IMR-90 (cell line): ENCODE results near the gene WDR70. TPM values are rescaled to one million over a fixed set of nuclear protein-coding genes. Genes with fewer than 3 reads are reported as not detected.

Experiments
- ATAC-seq: fragments of 200-7000 bp; cut with Tn5 transposase; 2 replicates; pipeline ENCODE4 v1.9.1; 2020; ENCODE audit warnings: low read depth, mild to moderate bottlenecking, moderate library complexity
- BruUV-seq: library from RNA; stranded (reverse); fragments of 400-500 nt; replicated peaks from 2 replicates; lab custom pipeline; 2021; lab: Mats Ljungman, UMichigan
- CTCF ChIA-PET: fragments of 300-600 bp; formaldehyde crosslinking; extraction: SDS; loops from one replicate; lab custom pipeline; 2021; ENCODE audit warnings: antibody characterized with exemption; lab: Yijun Ruan, JAX
- POLR2A ChIA-PET: fragments of 300-600 bp; sonication (Branson Sonifier 250); formaldehyde crosslinking; loops from one replicate; lab custom pipeline; 2022; ENCODE audit warnings: antibody characterized with exemption; ENCODE audit not compliant: unreplicated experiment; lab: Charles Lee
- DNase-seq: peaks from one replicate; pipeline ENCODE4 v3.0.0; 2013
- H2AFZ ChIP-seq: replicated peaks from 2 replicates; pipeline ENCODE3; 2013; ENCODE audit warnings: low read length, mild to moderate bottlenecking; ENCODE audit not compliant: poor library complexity
- H2AK5ac ChIP-seq: 2 replicates; pipeline ENCODE4 v1.6.1; 2013; ENCODE audit warnings: low read depth, low read length, inconsistent platforms
- H2AK9ac ChIP-seq: replicated peaks from 2 replicates; pipeline ENCODE3; 2013; ENCODE audit warnings: mild to moderate bottlenecking, low read depth, low read length, moderate library complexity; ENCODE audit not compliant: poor library complexity
- H2BK120ac ChIP-seq: 2 replicates; pipeline ENCODE4 v1.6.1; 2013; ENCODE audit warnings: low read depth, low read length, inconsistent platforms
- H2BK15ac ChIP-seq: 3 replicates; pipeline ENCODE4 v1.6.1; 2013; ENCODE audit warnings: low read depth, low read length, inconsistent platforms
- H2BK20ac ChIP-seq: 2 replicates; pipeline ENCODE4 v1.6.1; 2013; ENCODE audit warnings: low read depth, mild to moderate bottlenecking, inconsistent platforms, low read length, moderate library complexity
- H2BK5ac ChIP-seq: 2 replicates; pipeline ENCODE4 v1.6.1; 2013; ENCODE audit warnings: mild to moderate bottlenecking, low read depth, low read length, inconsistent platforms; ENCODE audit not compliant: poor library complexity, severe bottlenecking
- H3K14ac ChIP-seq: replicated peaks from 2 replicates; pipeline ENCODE4 v1.6.1; 2013; ENCODE audit warnings: low read depth, low read length, inconsistent platforms
- H3K18ac ChIP-seq: 2 replicates; pipeline ENCODE4 v1.6.1; 2013; ENCODE audit warnings: low read depth, low read length, control low read depth
- H3K23ac ChIP-seq: 2 replicates; pipeline ENCODE4 v1.6.1; 2013; ENCODE audit warnings: low read depth, low read length, inconsistent platforms
- H3K27ac ChIP-seq: 2 replicates; pipeline ENCODE4 v1.5.1; 2013; ENCODE audit warnings: mild to moderate bottlenecking, control low read depth, low read length; ENCODE audit not compliant: insufficient read depth
- H3K27me3 ChIP-seq: 2 replicates; pipeline ENCODE4 v1.6.1; 2013; ENCODE audit warnings: low read length; ENCODE audit not compliant: control insufficient read depth, insufficient read depth
- H3K36me3 ChIP-seq: 2 replicates; pipeline ENCODE4 v1.6.1; 2013; ENCODE audit warnings: low read length, mixed read lengths; ENCODE audit not compliant: control insufficient read depth, insufficient read depth
- H3K4ac ChIP-seq: 2 replicates; pipeline ENCODE4 v1.6.1; 2013; ENCODE audit warnings: low read depth, low read length, inconsistent platforms
- H3K4me1 ChIP-seq: 2 replicates; pipeline ENCODE4 v1.6.1; 2013; ENCODE audit warnings: low read length, mixed read lengths; ENCODE audit not compliant: control insufficient read depth, insufficient read depth
- H3K4me2 ChIP-seq: 2 replicates; pipeline ENCODE4 v1.6.1; 2013; ENCODE audit warnings: low read depth, mild to moderate bottlenecking, control low read depth, low read length, moderate library complexity
- H3K4me3 ChIP-seq: 2 replicates; pipeline ENCODE4 v1.5.1; 2013; ENCODE audit warnings: low read depth, mild to moderate bottlenecking, control low read depth, low read length, moderate library complexity; ENCODE audit not compliant: insufficient read depth
- H3K56ac ChIP-seq: 2 replicates; pipeline ENCODE4 v1.6.1; 2013; ENCODE audit warnings: low read length, inconsistent platforms; ENCODE audit not compliant: insufficient read depth; ENCODE audit errors: extremely low read depth
- H3K79me1 ChIP-seq, 2 experiments: 2 replicates each; pipeline ENCODE4 v1.6.1; 2013; ENCODE audit warnings: low read length in 2 of 2, inconsistent platforms in 1 of 2, low read depth in 1 of 2
- H3K9ac ChIP-seq: 2 replicates; pipeline ENCODE4 v1.6.1; 2013; ENCODE audit warnings: low read depth, low read length, control low read depth
- H3K9me1 ChIP-seq: 2 replicates; pipeline ENCODE4 v1.6.1; 2013; ENCODE audit warnings: low read length, inconsistent platforms; ENCODE audit not compliant: insufficient read depth
- H3K9me3 ChIP-seq: 2 replicates; pipeline ENCODE4 v1.6.1; 2013; ENCODE audit warnings: low read length; ENCODE audit not compliant: control insufficient read depth, insufficient read depth
- H4K20me1 ChIP-seq: 2 replicates; pipeline ENCODE4 v1.6.1; 2013; ENCODE audit warnings: low read length, inconsistent platforms; ENCODE audit not compliant: insufficient read depth
- H4K5ac ChIP-seq: 2 replicates; pipeline ENCODE4 v1.6.1; 2013; ENCODE audit warnings: mild to moderate bottlenecking, low read depth, low read length, control low read depth
- H4K8ac ChIP-seq, 2 experiments: 2 replicates each; pipeline ENCODE4 v1.6.1; 2013; ENCODE audit warnings: low read depth in 2 of 2, low read length in 2 of 2, control low read depth in 1 of 2, inconsistent platforms in 1 of 2
- H4K91ac ChIP-seq: 2 replicates; pipeline ENCODE4 v1.6.1; 2013; ENCODE audit warnings: low read depth, low read length, inconsistent platforms; ENCODE audit not compliant: insufficient read depth
- BHLHE40 ChIP-seq: fragments of 150-350 bp; IDR thresholded peaks from 2 replicates; pipeline ENCODE4 v1.6.1; 2016; ENCODE audit warnings: mild to moderate bottlenecking, low read depth, low read length
- FOS ChIP-seq: fragments of 150-350 bp; IDR thresholded peaks from 2 replicates; pipeline ENCODE4 v1.6.1; 2016; ENCODE audit warnings: low read depth, low read length
- MAFK ChIP-seq: IDR thresholded peaks from 2 replicates; pipeline ENCODE4 v1.6.1; 2012; ENCODE audit warnings: low read depth, low read length, improper control_type of control experiment
- MAZ ChIP-seq: IDR thresholded peaks from 2 replicates; pipeline ENCODE4 v1.6.1; 2012; ENCODE audit warnings: low read depth, mild to moderate bottlenecking, low read length, improper control_type of control experiment, moderate library complexity, borderline replicate concordance
- MXI1 ChIP-seq: IDR thresholded peaks from 2 replicates; pipeline ENCODE4 v1.6.1; 2012; ENCODE audit warnings: low read depth, mild to moderate bottlenecking, low read length, moderate library complexity, borderline replicate concordance
- NFE2L2 ChIP-seq: fragments of 150-350 bp; IDR thresholded peaks from 2 replicates; pipeline ENCODE4 v1.6.1; 2016; ENCODE audit warnings: low read depth, mild to moderate bottlenecking, low read length
- RAD21 ChIP-seq: IDR thresholded peaks from 2 replicates; pipeline ENCODE4 v1.6.1; 2012; ENCODE audit warnings: low read length, improper control_type of control experiment
- RCOR1 ChIP-seq: IDR thresholded peaks from 2 replicates; pipeline ENCODE4 v1.6.1; 2012; ENCODE audit warnings: mild to moderate bottlenecking, low read length, improper control_type of control experiment; ENCODE audit not compliant: insufficient replicate concordance
- SMC3 ChIP-seq: fragments of 150-350 bp; IDR thresholded peaks from 2 replicates; pipeline ENCODE4 v1.6.1; 2016; ENCODE audit warnings: low read depth, mild to moderate bottlenecking, antibody characterized with exemption, low read length, moderate library complexity
- WGBS, 2 experiments: methylation state at CpG; one replicate each; pipeline versions ENCODE4 v1.1.5 to v1.1.7; 2013; ENCODE audit warnings: missing lambda C conversion rate in 2 of 2; ENCODE audit not compliant: insufficient read length in 1 of 2; ENCODE audit errors: extremely low coverage in 2 of 2; 5-methylcytosine and 5-hydroxymethylcytosine counted together
- dilution Hi-C: fragments of 300-500 bp; cut with HindIII; formaldehyde crosslinking; loops from one replicate; pipeline ENCODE4 v1.14.3; 2018; ENCODE audit warnings: low sequenced_read_pairs; ENCODE audit not compliant: unreplicated experiment
- in situ Hi-C: fragments of 300-500 bp; cut with MboI; formaldehyde crosslinking; loops from 3 replicates; pipeline ENCODE4 v1.14.3; 2019; ENCODE audit warnings: low sequenced_read_pairs, inconsistent platforms, mixed read lengths
- intact Hi-C: fragments of 100-400 bp; cut with micrococcal nuclease; formaldehyde crosslinking; loops from 2 replicates; pipeline ENCODE4 v1.10.0; 2022
- polyA plus RNA-seq, 3 experiments: library from polyadenylated mRNA; depleted of rRNA; stranded (reverse); fragments of >200 nt; gene quantifications; 2 replicates each; pipeline ENCODE4 v1.2.3, GENCODE V29; 2012; ENCODE audit warnings: low replicate concordance in 1 of 3
- total RNA-seq: library from RNA; depleted of rRNA; stranded (reverse); fragments of >200 nt; gene quantifications from 2 replicates; pipeline ENCODE4 v1.2.3, GENCODE V29; 2012
- TF ChIP-seq, protein P1 (sequence below): fragments of 150-350 bp; IDR thresholded peaks from 2 replicates; pipeline ENCODE4 v1.6.1; 2017; ENCODE audit warnings: mild to moderate bottlenecking, antibody characterized with exemption, low read length, low read depth
- TF ChIP-seq, protein P2 (sequence below): conservative IDR thresholded peaks from 2 replicates; pipeline ENCODE4 v1.5.1; 2012; ENCODE audit warnings: mild to moderate bottlenecking, low read depth, low read length, improper control_type of control experiment
- TF ChIP-seq, protein P3 (sequence below): fragments of 150-350 bp; IDR thresholded peaks from 2 replicates; pipeline ENCODE4 v1.6.1; 2016; ENCODE audit warnings: low read depth, mild to moderate bottlenecking, low read length, moderate library complexity, borderline replicate concordance

The WDR70 gene
- total and polyA plus RNA-seq, 2 of the 4 experiments (the other 2 are of a cell fraction): 16.7 to 29.9 TPM

DNA sequence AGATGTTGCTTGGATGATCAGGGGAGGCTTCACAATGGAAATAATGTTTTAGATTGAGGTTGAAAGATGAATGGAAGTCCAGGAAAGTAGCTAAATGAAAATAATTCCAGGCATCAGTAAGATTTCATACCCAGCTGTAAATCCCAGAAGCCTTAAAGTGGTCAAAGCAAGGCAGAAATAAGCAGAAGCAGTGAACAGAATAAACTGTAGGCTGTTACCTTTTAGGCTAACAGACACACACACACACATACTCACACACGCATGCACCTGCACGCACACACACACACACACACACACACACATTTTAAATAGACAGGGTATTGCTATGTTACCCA lies 175.3 kb downstream of the WDR70 start:
- H2BK15ac ChIP-seq: no peak overlapping the region
- DNase-seq (no peak), ATAC-seq (no peak)
- no peaks in the 10 kb centered on the region for H3K9me3 ChIP-seq
- peaks cover 7% of the 10 kb centered on the region; the same call in 1 of the 2 replicates for H3K4me1 ChIP-seq
- H3K79me1 ChIP-seq: peaks cover 2 to 13% of the 10 kb centered on the region in 2 experiments; a peak in 1 of 4 replicates
- no peak overlapping the region for H3K4me2 ChIP-seq
- TF ChIP-seq MAFK: no peak
- TF ChIP-seq RCOR1: no peak
- TF ChIP-seq, protein P1, sequence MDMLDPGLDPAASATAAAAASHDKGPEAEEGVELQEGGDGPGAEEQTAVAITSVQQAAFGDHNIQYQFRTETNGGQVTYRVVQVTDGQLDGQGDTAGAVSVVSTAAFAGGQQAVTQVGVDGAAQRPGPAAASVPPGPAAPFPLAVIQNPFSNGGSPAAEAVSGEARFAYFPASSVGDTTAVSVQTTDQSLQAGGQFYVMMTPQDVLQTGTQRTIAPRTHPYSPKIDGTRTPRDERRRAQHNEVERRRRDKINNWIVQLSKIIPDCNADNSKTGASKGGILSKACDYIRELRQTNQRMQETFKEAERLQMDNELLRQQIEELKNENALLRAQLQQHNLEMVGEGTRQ: no peak
- no peak for TF ChIP-seq BHLHE40
- TF ChIP-seq MAZ: no peak
- TF ChIP-seq SMC3: no peak
- TF ChIP-seq, protein P2, sequence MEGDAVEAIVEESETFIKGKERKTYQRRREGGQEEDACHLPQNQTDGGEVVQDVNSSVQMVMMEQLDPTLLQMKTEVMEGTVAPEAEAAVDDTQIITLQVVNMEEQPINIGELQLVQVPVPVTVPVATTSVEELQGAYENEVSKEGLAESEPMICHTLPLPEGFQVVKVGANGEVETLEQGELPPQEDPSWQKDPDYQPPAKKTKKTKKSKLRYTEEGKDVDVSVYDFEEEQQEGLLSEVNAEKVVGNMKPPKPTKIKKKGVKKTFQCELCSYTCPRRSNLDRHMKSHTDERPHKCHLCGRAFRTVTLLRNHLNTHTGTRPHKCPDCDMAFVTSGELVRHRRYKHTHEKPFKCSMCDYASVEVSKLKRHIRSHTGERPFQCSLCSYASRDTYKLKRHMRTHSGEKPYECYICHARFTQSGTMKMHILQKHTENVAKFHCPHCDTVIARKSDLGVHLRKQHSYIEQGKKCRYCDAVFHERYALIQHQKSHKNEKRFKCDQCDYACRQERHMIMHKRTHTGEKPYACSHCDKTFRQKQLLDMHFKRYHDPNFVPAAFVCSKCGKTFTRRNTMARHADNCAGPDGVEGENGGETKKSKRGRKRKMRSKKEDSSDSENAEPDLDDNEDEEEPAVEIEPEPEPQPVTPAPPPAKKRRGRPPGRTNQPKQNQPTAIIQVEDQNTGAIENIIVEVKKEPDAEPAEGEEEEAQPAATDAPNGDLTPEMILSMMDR: no peak
- TF ChIP-seq RAD21: no peak
- TF ChIP-seq FOS: no peak
- TF ChIP-seq MXI1: no peak
- no peak for TF ChIP-seq NFE2L2
- TF ChIP-seq, protein P3, sequence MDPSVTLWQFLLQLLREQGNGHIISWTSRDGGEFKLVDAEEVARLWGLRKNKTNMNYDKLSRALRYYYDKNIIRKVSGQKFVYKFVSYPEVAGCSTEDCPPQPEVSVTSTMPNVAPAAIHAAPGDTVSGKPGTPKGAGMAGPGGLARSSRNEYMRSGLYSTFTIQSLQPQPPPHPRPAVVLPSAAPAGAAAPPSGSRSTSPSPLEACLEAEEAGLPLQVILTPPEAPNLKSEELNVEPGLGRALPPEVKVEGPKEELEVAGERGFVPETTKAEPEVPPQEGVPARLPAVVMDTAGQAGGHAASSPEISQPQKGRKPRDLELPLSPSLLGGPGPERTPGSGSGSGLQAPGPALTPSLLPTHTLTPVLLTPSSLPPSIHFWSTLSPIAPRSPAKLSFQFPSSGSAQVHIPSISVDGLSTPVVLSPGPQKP: no peak
- no peak overlapping the region for H2AFZ ChIP-seq
- CTCF ChIA-PET: interaction anchor here (0.7 to 1.0 kb wide), 2 partner anchors 141 to 232 kb away, joined by 4 read pairs; no protein-coding TSS in a partner anchor
- no peaks in the 10 kb centered on the region for H3K9me1 ChIP-seq
- POLR2A ChIA-PET: no interaction called here
- in situ Hi-C loops (no loop called here), dilution Hi-C loops (no loop called here), intact Hi-C loops (no loop called here)
- H3K14ac ChIP-seq: no peak overlapping the region
- no peak overlapping the region; the same call in 1 of the 2 replicates for H3K18ac ChIP-seq
- no peak overlapping the region for H3K4ac ChIP-seq
- H3K27me3 ChIP-seq: no peaks in the 10 kb centered on the region
- no peak overlapping the region for H2BK5ac ChIP-seq
- no peak overlapping the region for H3K9ac ChIP-seq
- H2BK20ac ChIP-seq: no peak overlapping the region
- 0 out of 2 replicates have a peak overlapping the region, but pooled peaks have one; percentile 4 for H2AK5ac ChIP-seq
- no peak overlapping the region for H2BK120ac ChIP-seq
- no peak overlapping the region for H4K8ac ChIP-seq
- no TSS peak for BruUV-seq
- no peaks in the 10 kb centered on the region for H3K36me3 ChIP-seq
- no peaks in the 10 kb centered on the region for H4K20me1 ChIP-seq
- no peak overlapping the region for H3K23ac ChIP-seq
- no peak overlapping the region for H4K5ac ChIP-seq
- no peak overlapping the region for H2AK9ac ChIP-seq
- WGBS, 2 experiments: no CpG with 5 or more reads among the region's 2 CpGs
- H3K27ac ChIP-seq: no peak overlapping the region
- no peak overlapping the region for H3K4me3 ChIP-seq
- H3K56ac ChIP-seq: no peak overlapping the region
- no peak overlapping the region for H4K91ac ChIP-seq
